ENCODE data around the gene ASB6. TPM values are rescaled to one million over a fixed set of nuclear protein-coding genes. Genes with fewer than 3 reads are reported as not detected.

The ASB6 gene
- total RNA-seq, 4 donors from 2014 or later, result 14.5 to 35.4 (median 16.3) TPM

GRCh38 chr9:129604056-129604765 lies 37.7 kb downstream of the ASB6 start:
- ATAC-seq (ENCODE audit: low FRiP score) (no peak), DNase-seq (ENCODE audit: low spot score) (no peak)
- TF ChIP-seq CTCF (IDR thresholded peaks at IDR 0.05), result no peak

- DNase-seq (ENCODE audit: low spot score), result no peak
Measured at GRCh38 chr9:129602598-129603415, 39.1 kb downstream of the ASB6 start.

GRCh38 chr9:129601082-129601674 lies 40.8 kb downstream of the ASB6 start:
- no peak for DNase-seq (ENCODE audit: low spot score)
- TF ChIP-seq CTCF (IDR thresholded peaks at IDR 0.05), result no peak
- no peak for ATAC-seq (ENCODE audit: low FRiP score)

More at GRCh38 chr9:129602598-129603415, 39.1 kb downstream of the ASB6 start:
- no peak for TF ChIP-seq CTCF (IDR thresholded peaks at IDR 0.05)
- no peak for ATAC-seq (ENCODE audit: low FRiP score)

- TF ChIP-seq CTCF (IDR thresholded peaks at IDR 0.05), result no peak
- ATAC-seq (ENCODE audit: low FRiP score), result no peak
- no peak for DNase-seq (ENCODE audit: low spot score)
Measured at GRCh38 chr9:129598089-129598596, 43.8 kb downstream of the ASB6 start.

GRCh38 chr9:129597355-129598088 lies 44.4 kb downstream of the ASB6 start:
- ATAC-seq (ENCODE audit: low FRiP score) (peak; percentile 63), DNase-seq (ENCODE audit: low spot score) (no peak)
- TF ChIP-seq CTCF (IDR thresholded peaks at IDR 0.05), result no peak

GRCh38 chr9:129596541-129597331 lies 45.2 kb downstream of the ASB6 start:
- no peak for TF ChIP-seq CTCF (IDR thresholded peaks at IDR 0.05)
- ATAC-seq (ENCODE audit: low FRiP score) (peak; percentile 28), DNase-seq (ENCODE audit: low spot score) (no peak)
